Activated CD8-positive, alpha-beta memory T cell treated with anti-CD3 and anti-CD28 coated beads for 4 hours (primary cell): ENCODE measurements around the gene NOM1.
"Not testable (repeated sequence)": the region's sequence is repeated elsewhere in the genome, so short reads cannot be mapped to it uniquely, and the experiment has no call there.

Experiments
- DNase-seq, 2 donors: peaks; one replicate each; pipeline ENCODE4 v3.0.0-alpha.2; 2020; ENCODE audit warnings: low read depth in 2 of 2

The NOM1 gene

DNA sequence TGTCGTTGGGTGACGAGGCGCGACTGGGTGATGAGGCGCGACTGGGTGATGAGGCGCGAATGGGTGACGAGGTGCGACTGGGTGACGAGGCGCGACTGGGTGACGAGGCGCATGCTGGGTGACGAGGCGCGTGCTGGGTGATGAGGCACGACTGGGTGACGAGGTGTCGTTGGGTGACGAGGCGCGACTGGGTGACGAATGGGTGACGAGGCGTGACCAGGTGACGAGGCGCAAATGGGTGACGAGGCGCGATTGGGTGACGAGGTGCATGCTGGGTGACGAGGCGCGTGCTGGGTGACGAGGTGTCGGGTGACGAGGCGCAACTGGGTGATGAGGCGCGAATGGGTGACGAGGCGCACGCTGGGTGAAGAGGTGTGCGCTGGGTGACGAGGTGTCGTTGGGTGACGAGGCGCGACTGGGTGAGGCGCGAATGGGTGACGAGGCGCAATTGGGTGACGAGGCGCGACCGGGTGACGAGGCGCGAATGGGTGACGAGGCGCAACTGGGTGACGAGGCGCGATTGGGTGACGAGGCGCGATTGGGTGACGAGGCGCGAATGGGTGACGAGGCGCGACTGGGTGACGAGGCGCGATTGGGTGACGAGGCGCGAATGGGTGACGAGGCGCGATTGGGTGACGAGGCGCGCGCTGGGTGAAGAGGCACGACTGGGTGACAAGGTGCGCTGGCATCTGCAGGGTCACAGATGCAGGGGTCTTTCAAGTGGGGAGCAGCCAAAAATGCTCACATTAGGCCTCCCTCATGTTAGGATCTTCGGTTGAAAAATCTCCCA lies 7.9 kb upstream of the NOM1 start:
- no peak for DNase-seq

DNA sequence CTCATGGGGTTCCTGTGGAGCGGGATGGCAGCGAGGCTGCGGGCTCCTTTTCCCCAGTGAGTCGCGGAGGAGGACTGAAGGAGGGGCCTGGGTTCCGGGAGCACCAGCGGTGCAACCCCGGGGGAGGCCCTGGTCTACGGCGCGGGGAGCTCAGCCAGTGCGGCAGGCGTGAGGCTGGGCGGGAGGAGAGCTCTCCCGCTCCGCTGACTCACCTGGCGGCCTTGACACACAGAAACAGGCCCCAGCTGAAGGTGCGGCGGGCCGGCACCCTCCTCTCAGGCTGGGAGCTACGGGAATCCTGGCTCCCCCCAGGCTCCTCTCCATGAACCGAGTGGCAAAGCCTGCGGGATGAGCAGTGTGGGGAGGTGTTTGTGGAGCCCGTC lies 6.8 kb upstream of the NOM1 start:
- no peak for DNase-seq

- no peak for DNase-seq
Measured at GRCh38 chr7:156943091-156944041, 6.1 kb upstream of the NOM1 start.

DNA sequence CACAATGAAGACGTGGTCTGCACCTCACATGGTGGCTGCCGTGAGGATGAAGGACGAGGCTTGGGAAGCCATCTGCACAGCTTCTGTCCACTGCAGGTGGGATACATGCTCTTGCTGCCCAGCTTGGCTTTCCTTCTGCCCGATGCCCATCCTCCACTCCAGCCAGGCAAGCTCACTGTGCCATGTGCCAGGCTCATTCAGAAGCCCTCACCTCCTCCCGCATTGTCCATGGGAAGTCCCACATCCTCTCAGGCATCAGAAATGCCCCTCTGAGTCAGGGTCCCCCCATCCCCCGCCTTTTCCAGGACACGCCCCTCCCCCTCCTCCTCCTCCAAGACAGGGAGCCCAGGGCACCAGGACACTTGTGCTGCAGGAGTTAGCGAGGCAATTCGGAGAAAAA lies 4.6 kb upstream of the NOM1 start:
- DNase-seq, result no peak

DNA sequence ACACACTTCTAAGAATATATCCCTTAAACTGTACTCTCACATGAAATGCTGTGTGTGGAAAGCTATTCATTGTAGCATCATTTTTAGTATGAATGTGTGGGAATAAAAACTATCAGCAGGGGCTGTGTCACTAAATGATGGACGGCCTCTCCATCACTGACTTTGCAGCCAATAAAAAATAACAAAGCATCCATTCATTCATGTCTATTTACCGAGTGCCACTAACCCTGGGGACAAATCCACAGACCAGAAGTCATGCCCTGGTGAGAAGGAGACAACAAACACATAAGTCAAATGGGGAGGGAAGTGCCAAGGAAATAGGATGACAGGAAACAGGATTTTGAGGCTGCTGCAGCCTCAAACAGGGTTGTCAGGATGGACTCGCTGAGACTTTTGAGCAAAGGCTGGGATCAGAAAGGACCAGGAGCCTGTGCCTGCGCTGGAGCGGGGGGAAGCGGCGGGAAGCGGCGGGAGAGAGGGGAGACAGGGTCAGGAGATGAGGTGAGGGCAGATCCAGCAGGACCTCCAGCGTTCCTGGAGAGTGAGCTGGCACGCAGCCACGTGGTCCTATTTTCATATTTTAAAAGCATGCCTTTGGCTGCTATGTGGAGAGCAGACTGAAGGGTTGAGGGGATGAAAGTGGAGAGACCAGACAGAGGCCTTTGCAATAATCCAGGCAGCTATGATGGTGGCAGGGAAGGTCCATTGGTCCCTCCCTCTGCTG lies 2.2 kb upstream of the NOM1 start:
- DNase-seq, result no peak

- no peak for DNase-seq
Measured at GRCh38 chr7:156948361-156948760, 1.2 kb upstream of the NOM1 start.

GRCh38 chr7:156950381-156950858 lies 908 bp downstream of the NOM1 start:
- DNase-seq, result no peak

DNA sequence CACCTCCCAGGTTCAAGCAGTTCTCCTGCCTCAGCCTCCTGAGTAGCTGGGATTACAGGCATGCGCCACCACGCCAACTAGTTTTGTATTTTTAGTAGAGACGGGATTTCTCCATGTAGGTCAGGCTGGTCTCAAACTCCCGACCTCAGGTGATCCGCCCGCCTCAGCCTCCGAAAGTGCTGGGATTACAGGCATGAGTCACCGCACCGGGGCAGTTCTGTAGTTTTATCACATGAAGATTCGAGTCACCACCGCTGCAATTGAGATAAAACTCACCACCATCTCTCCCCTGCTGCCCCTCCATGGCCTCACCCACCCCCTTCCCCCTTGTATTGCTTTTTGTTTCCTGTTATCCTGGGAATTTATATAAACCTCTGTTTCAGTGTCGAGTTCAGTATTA lies 3.7 kb downstream of the NOM1 start:
- DNase-seq, result not testable (repeated sequence)

DNA sequence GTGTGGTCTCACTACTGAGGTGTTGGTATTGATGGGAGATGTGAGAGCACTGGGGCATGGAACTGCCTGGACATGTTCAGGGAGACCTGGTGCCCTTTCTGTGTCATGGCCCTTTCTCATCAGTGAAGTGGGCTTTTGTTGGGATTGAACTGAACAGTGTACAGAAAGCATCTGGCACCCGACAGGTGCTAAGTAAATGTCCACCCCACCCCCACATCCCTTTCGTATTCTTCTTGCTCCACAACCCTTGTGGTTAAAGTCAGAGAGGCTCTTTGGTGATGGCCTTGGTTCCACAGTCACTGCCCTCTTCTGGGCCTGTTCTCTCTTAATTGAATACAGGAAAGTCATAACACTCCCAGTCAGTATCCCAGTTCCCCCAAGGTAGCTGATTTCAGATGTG lies 5.4 kb downstream of the NOM1 start:
- DNase-seq, result no peak

DNA sequence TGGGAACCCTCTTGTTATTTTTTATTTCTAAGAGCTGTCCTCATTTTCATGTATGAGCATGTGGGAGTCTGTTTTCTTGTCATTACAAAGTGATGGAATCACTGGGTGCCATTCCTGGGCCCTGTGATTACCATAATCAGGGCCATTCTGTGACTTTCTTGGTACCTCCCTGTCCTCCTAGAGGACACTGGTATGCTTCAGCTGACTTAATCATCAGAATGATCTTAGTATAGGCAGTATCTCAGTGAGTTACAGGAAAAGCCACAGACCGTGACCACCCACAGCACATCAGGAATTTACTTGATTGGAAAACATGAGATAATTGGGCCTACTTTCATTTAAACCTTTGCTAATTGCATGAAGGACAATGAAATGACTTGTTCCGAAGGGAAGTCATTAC lies 7.2 kb downstream of the NOM1 start:
- DNase-seq, result no peak

- DNase-seq, result no peak
Measured at GRCh38 chr7:156962145-156962544, 12.6 kb downstream of the NOM1 start.

DNA sequence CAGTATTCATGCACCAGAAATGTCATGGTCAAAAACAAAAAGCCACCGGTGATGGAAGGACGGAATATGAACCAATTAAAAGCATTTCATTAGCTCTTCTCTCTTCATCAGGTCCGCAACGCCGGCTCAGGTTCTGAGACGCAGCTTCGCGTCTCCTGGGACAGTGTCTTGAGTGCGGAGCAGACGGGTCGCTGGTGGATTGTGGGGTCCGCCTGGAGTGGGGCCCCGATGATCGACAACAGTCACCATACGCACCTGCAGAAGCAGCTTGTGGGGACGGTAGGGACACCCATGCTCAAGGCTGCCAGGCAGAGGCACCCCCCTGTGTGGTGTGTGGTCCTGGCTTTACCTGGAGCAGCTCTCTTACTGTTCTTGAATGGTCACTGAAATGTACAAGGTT lies 13.4 kb downstream of the NOM1 start:
- no peak for DNase-seq

- no peak for DNase-seq
Measured at GRCh38 chr7:156963472-156963871, 14.0 kb downstream of the NOM1 start.

GRCh38 chr7:156964971-156965370 lies 15.5 kb downstream of the NOM1 start:
- DNase-seq, result no peak

- DNase-seq, result no peak
Measured at GRCh38 chr7:156966387-156966786, 16.9 kb downstream of the NOM1 start.

GRCh38 chr7:156968183-156968582 lies 18.7 kb downstream of the NOM1 start:
- no peak for DNase-seq

GRCh38 chr7:156969972-156970420 lies 20.5 kb downstream of the NOM1 start:
- DNase-seq, result no peak

GRCh38 chr7:156975620-156976019 lies 26.1 kb downstream of the NOM1 start:
- no peak for DNase-seq

DNA sequence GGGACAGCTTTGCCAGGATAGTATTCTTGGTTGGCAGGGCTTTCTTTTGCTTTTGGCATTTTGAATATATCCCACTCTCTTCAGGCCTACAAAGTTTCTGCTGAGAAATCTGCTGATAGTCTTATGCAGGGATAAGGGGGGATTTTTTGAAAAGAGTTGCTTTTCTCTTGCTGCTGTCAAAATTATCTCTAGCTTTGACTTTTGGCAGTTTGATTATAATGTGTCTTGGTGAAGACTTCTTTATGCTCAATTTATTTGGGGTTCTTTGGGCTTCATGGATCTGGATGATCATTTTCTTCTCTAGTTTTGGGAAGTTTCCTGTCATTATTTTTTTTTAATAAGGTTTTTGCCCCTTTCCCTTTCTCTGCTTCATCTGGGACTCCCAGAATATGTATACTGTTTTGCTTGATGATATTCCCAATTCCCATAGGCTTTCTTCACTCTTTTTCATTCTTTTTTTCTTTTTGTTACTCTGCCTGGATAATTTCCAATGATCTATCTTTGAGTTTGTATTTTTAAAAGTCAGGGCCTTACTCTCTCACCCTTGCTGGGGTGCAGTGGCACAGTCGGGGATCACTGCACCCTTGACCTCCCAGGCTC lies 29.6 kb downstream of the NOM1 start:
- DNase-seq, result no peak

DNA sequence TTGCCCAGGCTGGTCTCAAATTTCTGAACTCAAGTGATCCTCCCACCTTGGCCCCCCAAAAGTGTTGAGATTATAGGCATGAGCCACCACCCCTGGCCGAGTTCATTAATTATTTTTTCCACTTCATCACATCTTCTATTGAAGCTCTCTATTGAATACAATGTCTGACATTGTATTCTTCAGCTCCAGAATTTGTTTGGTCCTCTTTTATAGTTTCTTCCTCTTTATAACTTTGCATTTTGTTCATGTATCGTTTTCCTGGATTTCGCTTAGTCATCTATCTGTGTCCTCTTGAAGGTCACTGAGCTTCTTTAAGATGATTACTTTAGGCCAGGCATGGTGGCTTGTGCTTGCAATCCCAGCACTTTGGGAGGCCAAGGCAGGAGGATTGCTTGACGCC lies 30.2 kb downstream of the NOM1 start:
- DNase-seq, result no peak

- DNase-seq, result no peak
Measured at GRCh38 chr7:156984174-156984891, 34.8 kb downstream of the NOM1 start.
